HL-60/S4 (cell line): ENCODE data around the gene PDE3A.
"Not testable (repeated sequence)": the region's sequence is repeated elsewhere in the genome, so short reads cannot be mapped to it uniquely, and the experiment has no call there.

Experiments used
- in situ Hi-C: fragments of 300-500 bp; cut with MboI; formaldehyde crosslinking; loops from 2 replicates; pipeline ENCODE4 v1.14.3; 2022; ENCODE audit warnings: low sequenced_read_pairs

The PDE3A gene

DNA sequence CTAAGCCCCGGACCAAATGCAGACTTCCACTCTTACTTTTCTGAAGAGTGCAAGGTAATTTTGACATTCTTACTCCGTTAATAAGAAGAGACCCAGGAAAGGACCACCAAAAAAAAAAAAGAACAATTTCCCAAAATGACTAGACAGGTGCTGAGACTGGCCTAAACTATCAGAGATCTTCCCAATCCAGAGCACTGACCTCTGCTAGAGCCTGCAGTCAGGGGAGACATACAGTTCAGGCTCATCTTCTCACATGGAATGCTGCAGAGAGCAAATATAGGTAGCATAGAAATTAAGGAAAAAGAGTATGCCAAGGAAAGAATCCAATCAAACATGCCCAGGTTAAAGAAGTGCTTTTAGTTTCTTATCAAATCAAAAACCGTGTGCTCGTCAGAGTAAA lies 177.9 kb downstream of the PDE3A start:
- in situ Hi-C loops, result no loop called here

DNA sequence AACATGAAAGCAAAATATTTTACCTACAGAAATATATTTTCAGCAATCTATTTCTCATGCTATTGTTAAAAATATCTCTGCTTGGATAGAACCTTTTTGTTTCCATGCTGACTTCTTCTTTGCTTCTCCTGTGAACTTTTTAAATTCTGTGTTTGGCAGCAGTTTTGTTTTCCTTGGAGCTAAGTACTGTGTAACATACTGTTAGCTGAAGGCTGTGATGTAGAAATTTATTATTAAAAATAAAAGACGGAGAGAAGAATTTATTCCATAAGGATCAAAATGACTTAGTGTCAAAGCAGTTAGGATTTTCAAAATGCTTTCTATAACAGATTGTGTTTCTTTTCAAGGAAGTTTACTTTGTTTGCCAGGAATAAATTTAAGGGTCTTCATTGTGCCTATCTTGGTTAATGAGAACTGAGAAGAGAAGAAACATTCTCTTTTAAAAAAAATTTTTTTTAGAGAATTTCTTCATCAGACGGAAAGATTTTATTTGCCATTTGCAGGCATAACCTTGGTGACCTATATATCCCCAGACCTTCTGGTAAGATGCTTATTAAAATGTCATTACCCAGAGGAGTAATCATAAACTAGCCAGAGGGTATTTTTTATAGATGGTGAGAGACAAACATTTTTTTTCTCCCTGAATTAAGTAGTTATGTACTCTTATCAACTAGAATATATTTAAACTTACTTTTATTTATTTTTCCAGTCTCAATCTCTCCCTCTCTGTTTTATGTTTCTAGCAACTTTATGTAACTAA lies 179.7 kb downstream of the PDE3A start:
- in situ Hi-C loops, result no loop called here

GRCh38 chr12:20548611-20549010 lies 180.3 kb downstream of the PDE3A start:
- in situ Hi-C loops, result no loop called here

DNA sequence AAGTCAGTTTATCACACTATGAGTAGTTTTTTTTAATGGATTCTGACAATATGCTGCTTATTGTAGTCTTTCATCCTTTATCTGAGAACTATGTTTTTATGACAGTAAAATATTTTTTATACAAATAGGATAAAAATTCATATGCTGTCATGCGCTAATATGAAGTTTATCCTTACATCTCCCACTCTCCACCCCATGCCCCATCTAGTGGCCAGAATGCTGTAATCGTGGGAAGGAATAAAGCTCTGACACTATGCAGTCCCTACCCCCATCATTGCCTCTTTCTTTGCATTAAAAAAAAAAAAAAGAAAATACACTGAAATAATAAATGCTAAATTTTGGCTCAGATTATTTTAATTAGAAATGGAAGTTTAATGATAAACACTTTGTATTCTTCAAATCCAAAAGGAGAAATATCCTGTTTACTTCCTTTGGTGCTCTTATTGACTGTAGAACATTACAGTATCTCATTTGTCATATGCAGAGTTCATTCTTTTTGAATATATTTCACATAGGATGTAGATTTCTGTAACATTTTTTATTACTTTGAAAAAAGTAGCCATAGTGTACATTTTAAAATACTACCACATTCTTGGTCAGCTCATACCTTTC lies 180.9 kb downstream of the PDE3A start:
- in situ Hi-C loops, result no loop called here

- in situ Hi-C loops, result not testable (repeated sequence)
Observed at GRCh38 chr12:20551742-20552442, 183.6 kb downstream of the PDE3A start.

DNA sequence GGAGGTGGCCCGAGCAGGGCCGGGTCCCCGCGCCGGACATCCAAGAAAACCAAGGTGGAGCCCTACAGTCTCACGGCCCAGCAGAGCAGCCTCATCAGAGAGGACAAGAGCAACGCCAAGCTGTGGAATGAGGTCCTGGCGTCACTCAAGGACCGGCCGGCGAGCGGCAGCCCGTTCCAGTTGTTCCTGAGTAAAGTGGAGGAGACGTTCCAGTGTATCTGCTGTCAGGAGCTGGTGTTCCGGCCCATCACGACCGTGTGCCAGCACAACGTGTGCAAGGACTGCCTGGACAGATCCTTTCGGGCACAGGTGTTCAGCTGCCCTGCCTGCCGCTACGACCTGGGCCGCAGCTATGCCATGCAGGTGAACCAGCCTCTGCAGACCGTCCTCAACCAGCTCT lies 184.2 kb downstream of the PDE3A start:
- in situ Hi-C loops, result not testable (repeated sequence)

GRCh38 chr12:20555015-20555414 lies 186.7 kb downstream of the PDE3A start:
- in situ Hi-C loops, result no loop called here

DNA sequence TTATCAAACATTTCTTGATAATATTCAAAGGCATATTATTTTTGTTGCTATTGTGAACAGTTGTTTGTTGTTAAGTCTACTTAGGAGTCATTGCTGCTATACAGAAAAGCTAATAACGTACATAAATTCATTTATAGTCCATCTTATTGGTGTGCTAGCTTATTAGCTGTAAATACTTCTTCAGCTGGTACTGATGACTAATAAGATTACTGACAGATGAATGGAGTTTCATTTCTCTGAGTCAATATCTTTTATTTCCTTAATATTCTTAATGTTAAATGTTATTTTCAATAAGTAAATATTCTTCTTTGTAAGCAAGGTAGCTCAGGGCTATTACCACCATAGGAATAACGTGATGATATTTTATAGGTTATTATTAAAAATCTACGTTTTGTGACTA lies 187.4 kb downstream of the PDE3A start:
- in situ Hi-C loops, result no loop called here

DNA sequence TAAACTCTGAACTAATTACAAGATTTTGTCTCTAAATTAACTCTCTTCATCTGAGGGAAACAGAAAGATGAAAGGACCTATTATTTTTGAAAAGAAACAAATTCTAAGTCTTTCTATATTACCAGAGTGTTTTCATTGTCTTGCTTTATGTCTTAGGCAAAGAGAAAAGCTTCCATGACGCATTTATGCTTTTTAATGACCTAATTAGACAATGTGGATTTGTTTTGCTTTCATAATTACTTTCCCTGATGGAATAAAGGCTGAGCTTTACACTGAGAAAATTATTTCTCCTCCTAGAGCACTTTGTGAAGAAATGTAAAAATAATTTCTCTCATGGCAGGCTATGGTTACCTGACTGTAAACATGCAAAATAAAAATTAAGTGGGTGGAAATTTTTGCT lies 188.8 kb downstream of the PDE3A start:
- in situ Hi-C loops, result no loop called here

DNA sequence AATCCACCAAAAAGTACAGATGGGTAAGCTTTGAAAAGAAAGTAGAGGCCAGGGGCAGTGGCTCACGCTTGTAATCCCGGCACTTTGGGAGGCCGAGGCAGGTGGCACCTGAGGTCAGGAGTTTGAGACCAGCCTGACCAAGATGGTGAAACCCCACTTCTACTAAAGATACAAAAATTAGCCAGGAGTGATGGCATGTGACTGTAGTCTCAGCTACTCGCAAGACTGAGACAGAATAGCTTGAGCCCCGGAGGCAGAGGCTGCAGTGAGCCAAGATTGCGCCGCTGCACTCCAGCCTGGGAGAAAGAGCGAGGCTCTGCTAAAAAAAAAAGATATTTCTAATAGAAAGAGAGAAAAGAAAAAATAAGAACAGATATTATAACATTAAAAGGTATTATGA lies 192.6 kb downstream of the PDE3A start:
- in situ Hi-C loops, result no loop called here

DNA sequence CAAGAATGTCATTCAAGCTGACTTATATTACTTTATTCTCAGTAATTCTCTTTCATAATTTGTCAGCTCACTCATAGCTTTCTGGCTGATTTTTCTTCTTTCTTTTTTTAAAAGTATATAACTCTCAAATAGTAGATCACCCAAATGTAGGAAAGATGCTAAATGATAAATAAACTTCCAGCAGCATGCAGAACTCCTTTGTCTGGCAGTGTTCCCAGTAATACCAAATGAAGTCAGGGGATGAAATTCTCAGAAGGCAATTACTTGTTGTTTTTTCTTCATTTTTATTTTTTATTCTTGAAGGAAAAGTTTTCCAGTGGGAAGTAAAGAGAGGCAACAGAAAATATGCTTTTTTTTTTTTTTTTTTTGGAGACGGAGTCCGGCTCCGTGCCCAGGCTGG lies 193.5 kb downstream of the PDE3A start:
- in situ Hi-C loops, result no loop called here

DNA sequence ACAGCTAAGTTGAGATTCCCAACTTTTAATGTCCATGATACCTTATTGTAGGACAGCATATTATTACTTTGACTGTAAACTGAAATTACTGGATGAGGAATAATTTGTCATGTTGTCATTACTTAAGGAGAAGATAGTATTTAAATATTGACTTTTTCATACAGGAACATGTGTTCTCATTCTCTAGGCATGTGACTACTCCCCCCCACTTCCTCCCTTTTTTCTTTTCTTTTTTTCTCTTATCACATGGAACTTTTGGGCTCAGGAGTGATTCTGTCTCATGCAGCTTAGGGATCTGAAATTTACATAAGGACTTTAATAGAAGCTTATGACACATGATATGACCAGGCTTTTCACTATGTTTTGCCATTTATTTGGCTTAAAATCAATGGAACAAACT lies 199.1 kb downstream of the PDE3A start:
- in situ Hi-C loops, result no loop called here

DNA sequence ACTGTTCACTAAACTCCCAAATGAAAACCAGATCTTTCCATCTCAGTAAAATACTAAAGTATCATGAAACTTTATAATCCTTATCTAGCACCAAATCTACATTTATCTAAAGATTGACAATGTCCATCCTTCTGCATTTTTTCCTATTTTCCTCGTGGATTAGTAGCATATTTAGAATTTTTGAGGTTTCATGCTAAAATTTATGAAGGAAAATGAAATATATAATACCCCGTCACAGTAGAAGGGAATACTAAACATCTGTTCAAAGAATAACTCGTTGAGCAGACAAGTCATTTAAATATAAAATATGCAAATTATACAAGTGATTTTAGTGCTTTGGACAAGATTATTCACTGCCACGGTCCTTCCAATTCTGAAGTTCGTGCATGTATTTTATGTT lies 204.1 kb downstream of the PDE3A start:
- in situ Hi-C loops, result no loop called here

- in situ Hi-C loops, result no loop called here
Observed at GRCh38 chr12:20576528-20576927, 208.2 kb downstream of the PDE3A start.

GRCh38 chr12:20577054-20577453 lies 208.7 kb downstream of the PDE3A start:
- in situ Hi-C loops, result no loop called here

DNA sequence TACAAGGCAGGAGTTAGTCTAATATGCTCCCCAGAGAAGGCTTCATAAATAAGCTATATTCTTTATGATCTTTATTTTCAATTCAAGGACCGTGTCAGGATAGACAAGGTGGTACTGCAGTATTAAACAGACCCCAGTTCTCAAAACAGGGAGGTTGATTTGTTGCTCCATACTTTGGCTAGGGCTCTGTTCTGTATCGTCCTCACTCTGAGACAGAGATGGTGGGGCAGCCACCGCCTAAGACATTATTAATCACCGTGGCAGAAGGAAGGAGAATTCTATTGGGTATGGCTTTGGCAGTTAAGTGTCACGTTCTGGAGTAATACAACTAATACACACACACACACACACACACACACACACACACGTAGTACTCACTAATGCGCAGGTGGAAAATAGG lies 209.8 kb downstream of the PDE3A start:
- in situ Hi-C loops, result no loop called here

DNA sequence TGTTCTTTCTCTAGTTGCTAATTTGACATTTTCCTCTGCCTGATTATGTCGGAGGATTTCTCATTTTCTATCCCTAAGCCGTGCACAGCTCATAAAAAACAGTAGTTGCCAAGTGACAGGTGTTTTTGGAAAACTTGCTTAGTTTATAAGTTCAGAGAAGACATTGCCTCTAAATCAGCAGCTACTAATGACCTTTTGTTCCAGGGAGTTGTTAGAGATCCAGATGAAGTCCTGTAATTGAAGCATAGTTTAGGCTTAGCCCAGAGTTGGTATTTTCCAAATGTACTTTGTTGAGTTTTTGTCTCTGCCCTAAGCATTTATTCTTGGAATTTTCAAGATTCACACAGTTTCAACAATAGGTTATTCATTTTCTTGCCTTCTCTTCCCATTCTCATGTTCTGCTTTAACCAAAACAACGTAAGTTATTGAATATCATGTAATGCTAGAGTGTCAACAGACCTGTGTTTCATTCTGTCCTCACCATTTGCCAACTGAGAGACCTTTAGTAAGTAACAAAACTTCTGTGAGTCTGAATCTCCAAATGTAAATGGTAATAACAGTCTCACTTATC lies 216.8 kb downstream of the PDE3A start:
- in situ Hi-C loops, result no loop called here

- in situ Hi-C loops, result no loop called here
Observed at GRCh38 chr12:20585913-20586312, 217.6 kb downstream of the PDE3A start.

GRCh38 chr12:20588042-20588441 lies 219.7 kb downstream of the PDE3A start:
- in situ Hi-C loops, result no loop called here

DNA sequence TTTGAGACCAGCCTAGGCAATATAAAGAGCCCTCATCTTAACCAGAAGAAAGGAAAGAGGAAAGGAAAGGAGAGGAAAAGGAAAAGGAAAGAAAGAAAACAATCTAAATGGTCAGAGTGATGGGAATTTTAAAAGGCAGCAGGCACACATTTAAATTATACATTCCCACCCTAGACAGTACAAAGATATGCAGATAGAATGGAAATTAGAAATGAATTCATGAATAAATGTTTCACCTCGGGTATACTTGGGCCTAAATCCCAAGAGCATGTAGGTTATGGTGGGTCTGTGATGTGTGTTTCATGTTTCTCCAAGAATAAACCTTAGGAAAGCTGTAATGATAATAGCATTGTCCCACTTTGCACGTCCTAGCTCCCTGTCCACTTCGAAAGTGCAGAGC lies 222.2 kb downstream of the PDE3A start:
- in situ Hi-C loops, result no loop called here

DNA sequence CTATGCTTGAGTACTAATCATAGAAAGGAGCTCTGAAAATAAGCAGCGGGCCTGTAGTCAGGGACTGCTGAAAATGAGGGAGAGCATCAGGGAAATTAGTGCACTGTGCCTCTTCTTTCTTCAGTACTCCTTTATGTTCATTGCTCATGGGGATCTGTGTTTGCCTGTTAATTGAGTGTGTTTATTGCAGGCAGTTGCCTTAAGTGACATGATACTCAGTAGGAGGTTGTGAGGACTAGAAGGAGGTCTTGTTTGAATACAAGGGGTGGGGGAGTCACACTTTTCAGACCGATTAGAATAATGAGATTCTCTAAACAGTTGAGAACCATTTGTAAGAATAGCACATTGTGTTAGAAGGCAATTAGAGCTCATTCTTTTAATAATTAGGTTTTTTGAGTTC lies 224.2 kb downstream of the PDE3A start:
- in situ Hi-C loops, result no loop called here

GRCh38 chr12:20593611-20594010 lies 225.3 kb downstream of the PDE3A start:
- in situ Hi-C loops, result no loop called here
